ENCODE measurements around the gene ASAH2. TPM values are rescaled to one million over a fixed set of nuclear protein-coding genes. Genes with fewer than 3 reads are reported as not detected.

ASAH2 gene
- total and polyA plus RNA-seq, 2 of the 8 experiments (the other 6 are each of a cell fraction or from before 2014, with no cell fraction given): 1.2 to 3.1 TPM

GRCh38 chr10:50295367-50295766 is 44.1 kb upstream of the ASAH2 start:
- no peaks in the 10 kb centered on the region for H3K23me2 ChIP-seq (ENCODE audit: low read depth, low read length)
- ChIA-PET POLR2A (ENCODE audit: partially characterized antibody) (no interaction called here), CTCF (ENCODE audit: partially characterized antibody) (interaction anchor here (1.5 kb wide), 1 partner anchor 16 kb away, joined by 6 read pairs; no protein-coding TSS in a partner anchor)
- no peak overlapping the region for H3K4me2 ChIP-seq (ENCODE audit: insufficient read depth in 1 of 2, low read depth in 2 of 2, low read length in 2 of 2)
- no peaks in the 10 kb centered on the region for H3K79me2 ChIP-seq (ENCODE audit: control insufficient read depth in 1 of 2, insufficient read depth in 2 of 2, low read length in 2 of 2)
- no peaks in the 10 kb centered on the region for H3K36me3 ChIP-seq (ENCODE audit: control insufficient read depth in 2 of 4, insufficient read depth in 4 of 4, low read length in 3 of 4)
- no peak overlapping the region for H3K4ac ChIP-seq (replicated peaks; ENCODE audit: insufficient read length, low read depth, low read length)
- H3K23ac ChIP-seq (ENCODE audit: insufficient read length): no peak overlapping the region
- no peak overlapping the region for H4K5ac ChIP-seq (ENCODE audit: insufficient read length, low read depth, low read length)
- no peak overlapping the region for H4K8ac ChIP-seq (ENCODE audit: extremely low read depth, insufficient read depth, low read length)
- no peak overlapping the region for H2AFZ ChIP-seq (ENCODE audit: low read length)
- H2BK15ac ChIP-seq (ENCODE audit: low read length): no peak overlapping the region
- no peak overlapping the region for H3K27ac ChIP-seq (ENCODE audit: low read depth, low read length)
- 93% methylated on average over 1 of the region's 1 CpG; no CpG with 5 or more reads in 1 of the 2 experiments for WGBS, 2 experiments (ENCODE audit: extremely low coverage in 1 of 2, insufficient coverage in 1 of 2, insufficient read length in 1 of 2, insufficient replicate concordance in 2 of 2, low coverage in 1 of 2, low lambda C conversion rate in 2 of 2, missing lambda C conversion rate in 1 of 2)
- no peak overlapping the region for H2AK5ac ChIP-seq (ENCODE audit: low read depth, low read length)
- no peak for DNase-seq (ENCODE audit: low read depth in 1 of 2, low spot score in 2 of 2)
- no peak overlapping the region for H2BK5ac ChIP-seq (ENCODE audit: low read depth, low read length)
- H4K91ac ChIP-seq (replicated peaks; ENCODE audit: insufficient read length, low read length): no peak overlapping the region
- H2BK20ac ChIP-seq (ENCODE audit: low read length): no peak overlapping the region
- H3K56ac ChIP-seq (replicated peaks; ENCODE audit: insufficient read length, low read depth, low read length): no peak overlapping the region
- no peaks in the 10 kb centered on the region for H3K9me3 ChIP-seq (ENCODE audit: insufficient read depth in 2 of 2, low read depth in 1 of 2, low read length in 1 of 2)
- no peaks in the 10 kb centered on the region for H3K4me1 ChIP-seq (replicated peaks in 1 of 4; ENCODE audit: control insufficient read depth in 3 of 4, insufficient read depth in 4 of 4, low read length in 3 of 4)
- H3K14ac ChIP-seq (ENCODE audit: insufficient read length): no peak overlapping the region
- H3K27me3 ChIP-seq (replicated peaks in 1 of 4; ENCODE audit: control insufficient read depth in 3 of 4, extremely low read depth in 1 of 4, insufficient read depth in 3 of 4, low read length in 3 of 4): no peaks in the 10 kb centered on the region
- no peak overlapping the region for H3K18ac ChIP-seq (ENCODE audit: extremely low read depth, low read length)
- H3K79me1 ChIP-seq (ENCODE audit: low read depth, low read length): no peaks in the 10 kb centered on the region
- no peaks in the 10 kb centered on the region for H4K20me1 ChIP-seq (replicated peaks in 1 of 2; ENCODE audit: control insufficient read depth in 1 of 2, insufficient read depth in 2 of 2, low read length in 2 of 2)
- no peak overlapping the region for H2BK120ac ChIP-seq (replicated peaks; ENCODE audit: low read depth, low read length)
- H3K4me3 ChIP-seq (ENCODE audit: extremely low read depth in 1 of 4, insufficient read depth in 2 of 4, low read depth in 3 of 4, low read length in 4 of 4): no peak overlapping the region
- no peak overlapping the region for H3K9ac ChIP-seq (replicated peaks in 1 of 4; ENCODE audit: extremely low read depth in 1 of 4, low read depth in 3 of 4, low read length in 3 of 4)
- H2BK12ac ChIP-seq (ENCODE audit: low read depth, low read length): no peak overlapping the region
- no peak for FAIRE-seq
- TF ChIP-seq FOSL1 (IDR thresholded peaks at IDR 0.05; ENCODE audit: insufficient read depth, low read depth, low read length): no peak
- no peak for TF ChIP-seq USF2 (IDR thresholded peaks at IDR 0.05; ENCODE audit: low read length)
- no peak for TF ChIP-seq EZH2 (IDR thresholded peaks at IDR 0.05; ENCODE audit: low read depth, low read length, severe bottlenecking)
- no peak for TF ChIP-seq POLR2A (IDR thresholded peaks at IDR 0.05; ENCODE audit: control extremely low read depth in 1 of 2, low read depth in 2 of 2, low read length in 2 of 2)
- TF ChIP-seq POLR2AphosphoS5 (IDR thresholded peaks at IDR 0.05; ENCODE audit: low read depth, low read length): no peak
- TF ChIP-seq KDM1A (IDR thresholded peaks at IDR 0.05; ENCODE audit: borderline replicate concordance, low read length): no peak
- TF ChIP-seq, protein P1, sequence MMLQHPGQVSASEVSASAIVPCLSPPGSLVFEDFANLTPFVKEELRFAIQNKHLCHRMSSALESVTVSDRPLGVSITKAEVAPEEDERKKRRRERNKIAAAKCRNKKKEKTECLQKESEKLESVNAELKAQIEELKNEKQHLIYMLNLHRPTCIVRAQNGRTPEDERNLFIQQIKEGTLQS (IDR thresholded peaks at IDR 0.05; ENCODE audit: insufficient read depth, low read depth, low read length): no peak
- TF ChIP-seq SIRT6 (IDR thresholded peaks at IDR 0.05; ENCODE audit: low read length): no peak
- no peak for TF ChIP-seq BACH1 (IDR thresholded peaks at IDR 0.05; ENCODE audit: low read length)
- TF ChIP-seq SP4 (IDR thresholded peaks at IDR 0.05; ENCODE audit: low read length): no peak
- TF ChIP-seq HDAC2 (IDR thresholded peaks at IDR 0.05; ENCODE audit: borderline replicate concordance in 1 of 2, low read depth in 2 of 2, low read length in 2 of 2): no peak
- TF ChIP-seq CHD2 (IDR thresholded peaks at IDR 0.05; ENCODE audit: low read length): no peak
